NCI-H2227 (cell line): Measurements from ENCODE around the gene TSPAN9.

Experiments used
- DNase-seq: peaks from one replicate; lab custom pipeline; 2025; ENCODE audit not compliant: unreplicated experiment; lab: John Stamatoyannopoulos, UW

The TSPAN9 gene

GRCh38 chr12:3202734-3203446 is 125.7 kb downstream of the TSPAN9 start:
- DNase-seq = peak; percentile 56

DNA sequence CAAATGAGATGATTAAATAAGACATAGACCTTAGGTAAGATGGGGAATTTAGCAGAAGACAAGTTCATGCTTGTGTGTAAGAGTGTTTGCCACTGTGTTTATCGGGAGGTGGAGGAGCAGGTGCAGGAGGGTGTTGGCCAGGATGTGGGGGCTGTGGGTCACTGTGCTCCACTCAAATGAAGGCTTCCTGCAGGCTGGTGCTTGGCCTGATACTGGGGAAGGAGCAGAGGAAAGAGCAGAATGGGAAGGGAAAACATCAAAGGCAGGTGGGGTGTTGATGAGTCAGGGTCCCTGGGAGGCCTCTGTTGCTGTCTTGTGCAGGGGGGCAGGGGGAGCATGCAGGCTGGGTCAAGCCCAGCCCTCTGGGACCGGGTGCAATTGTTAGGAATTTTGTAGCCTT is 126.5 kb downstream of the TSPAN9 start:
- DNase-seq = no peak

DNA sequence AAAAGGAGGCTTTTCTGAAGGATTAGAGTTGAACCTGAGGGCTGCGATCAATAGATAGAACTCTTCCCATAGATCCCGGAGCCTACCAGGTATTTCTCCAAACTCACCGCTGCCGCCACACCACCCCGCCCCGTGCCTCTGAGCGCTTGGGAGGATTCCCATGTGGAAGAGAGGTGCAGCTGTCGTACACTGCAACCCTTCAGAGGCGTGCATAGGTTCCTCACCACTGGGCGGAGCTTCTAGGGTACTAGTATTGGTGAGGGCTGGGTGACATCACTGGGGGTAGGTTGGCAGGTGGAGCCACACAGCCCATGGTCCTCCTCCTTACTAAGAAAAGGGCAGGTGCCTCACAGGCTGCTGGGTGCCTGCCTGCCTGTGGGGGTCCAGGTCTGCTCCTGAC is 127.0 kb downstream of the TSPAN9 start:
- no peak for DNase-seq

GRCh38 chr12:3204730-3205531 is 127.8 kb downstream of the TSPAN9 start:
- DNase-seq = peak; percentile 61

GRCh38 chr12:3205742-3206519 is 128.8 kb downstream of the TSPAN9 start:
- no peak for DNase-seq

DNA sequence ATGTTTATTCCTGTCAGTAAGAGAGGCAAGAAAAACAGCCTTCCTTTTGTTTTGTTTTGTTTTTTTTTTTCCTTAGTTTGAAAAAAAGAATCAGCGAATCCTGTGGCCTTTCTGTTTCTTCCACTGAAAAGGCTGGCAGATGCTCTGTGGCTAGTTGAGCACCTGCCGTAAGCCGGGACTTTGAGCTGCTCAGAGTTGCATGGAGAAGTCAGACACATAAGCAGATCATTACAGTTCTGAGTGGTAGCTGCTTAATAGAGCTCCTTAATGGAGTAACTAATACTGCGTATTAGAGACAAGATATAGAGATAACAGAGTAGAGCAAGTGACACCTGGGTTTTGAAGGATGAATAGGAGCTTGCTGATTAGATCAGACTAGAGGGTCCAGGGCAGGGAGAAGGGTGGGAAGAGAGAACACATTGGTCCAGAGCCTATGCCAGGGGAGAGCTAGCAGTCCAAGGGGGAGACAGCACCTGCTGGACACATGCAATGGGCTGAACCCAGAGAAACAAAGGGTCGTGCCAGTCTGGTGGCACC is 129.4 kb downstream of the TSPAN9 start:
- DNase-seq = no peak

DNA sequence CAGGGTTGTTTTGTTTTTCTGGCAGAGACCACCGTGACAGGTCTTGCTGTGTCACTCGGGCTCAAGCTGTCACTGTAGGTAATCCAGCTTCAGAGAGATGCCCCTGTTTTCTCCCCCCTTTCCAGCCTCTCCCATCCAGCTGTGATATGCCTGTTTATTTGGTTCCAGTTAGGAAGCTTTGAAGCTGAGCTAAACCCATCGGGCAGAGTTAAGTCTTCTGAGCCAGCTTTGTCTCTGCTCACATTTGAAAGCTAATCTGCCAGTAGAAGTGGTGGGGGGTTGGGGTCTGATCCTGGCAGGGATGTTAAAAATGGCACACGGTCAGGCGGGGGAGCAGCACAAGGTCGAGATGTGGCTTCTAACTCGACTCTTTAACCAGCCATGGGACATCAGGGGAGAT is 130.0 kb downstream of the TSPAN9 start:
- no peak for DNase-seq

DNA sequence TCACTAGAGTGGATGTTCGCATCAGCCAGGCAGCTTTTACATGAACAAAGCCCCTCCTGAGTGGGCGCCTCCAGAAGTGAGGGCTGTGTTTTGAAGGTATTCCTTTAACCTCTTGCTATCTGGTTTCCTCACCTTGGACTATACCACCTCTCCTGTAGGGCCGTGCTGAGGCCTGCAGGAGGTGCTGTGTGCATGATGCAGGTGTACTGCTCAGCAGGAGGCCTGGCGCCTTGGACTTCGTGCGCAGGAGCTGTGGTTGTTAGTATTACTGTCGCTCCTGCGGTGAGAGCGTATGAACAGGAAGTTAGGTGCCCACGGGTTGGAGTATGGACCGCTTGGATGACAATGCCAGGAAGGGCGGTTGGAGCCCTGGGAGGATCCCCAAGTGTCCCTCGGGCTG is 130.7 kb downstream of the TSPAN9 start:
- DNase-seq = no peak

DNA sequence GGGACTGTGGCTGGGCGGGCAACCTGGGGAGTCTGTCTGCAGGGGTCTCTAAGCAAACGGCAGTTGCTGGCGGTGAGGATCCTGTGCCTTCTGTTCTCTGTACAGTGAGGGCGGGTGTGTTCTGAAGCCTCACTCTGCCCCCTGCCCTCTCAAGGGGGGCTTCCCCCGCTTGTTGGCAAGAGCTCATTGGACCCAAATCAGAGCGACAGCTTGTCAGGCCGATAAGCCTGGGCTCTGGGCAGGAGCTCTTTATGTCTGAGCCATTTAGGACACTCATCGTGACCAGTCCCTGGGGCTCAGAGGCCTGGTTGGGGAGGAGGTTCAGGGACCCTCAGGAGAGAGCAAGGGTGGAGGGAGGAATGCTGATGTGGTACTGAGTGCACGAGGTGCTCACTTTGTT is 136.0 kb downstream of the TSPAN9 start:
- DNase-seq = no peak

DNA sequence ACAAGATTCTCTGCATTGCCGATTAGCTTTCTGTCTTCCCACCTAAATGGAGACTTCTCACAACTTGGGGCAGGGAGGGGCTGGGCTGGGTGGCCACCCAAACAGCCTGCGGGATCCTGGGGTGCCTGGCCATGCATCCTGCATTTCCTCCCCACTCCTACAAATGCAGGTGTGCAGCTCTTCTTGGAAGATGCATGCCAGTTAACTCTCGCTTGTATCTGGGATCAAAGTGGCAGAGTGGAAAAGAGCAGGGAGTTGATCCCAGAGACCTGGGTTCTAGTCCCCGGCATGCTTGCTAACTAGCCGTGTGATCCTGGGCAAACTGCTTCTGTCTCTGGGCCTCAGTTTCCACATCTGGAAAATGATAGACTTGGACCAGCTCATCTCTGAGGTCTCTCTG is 136.6 kb downstream of the TSPAN9 start:
- DNase-seq = no peak

DNA sequence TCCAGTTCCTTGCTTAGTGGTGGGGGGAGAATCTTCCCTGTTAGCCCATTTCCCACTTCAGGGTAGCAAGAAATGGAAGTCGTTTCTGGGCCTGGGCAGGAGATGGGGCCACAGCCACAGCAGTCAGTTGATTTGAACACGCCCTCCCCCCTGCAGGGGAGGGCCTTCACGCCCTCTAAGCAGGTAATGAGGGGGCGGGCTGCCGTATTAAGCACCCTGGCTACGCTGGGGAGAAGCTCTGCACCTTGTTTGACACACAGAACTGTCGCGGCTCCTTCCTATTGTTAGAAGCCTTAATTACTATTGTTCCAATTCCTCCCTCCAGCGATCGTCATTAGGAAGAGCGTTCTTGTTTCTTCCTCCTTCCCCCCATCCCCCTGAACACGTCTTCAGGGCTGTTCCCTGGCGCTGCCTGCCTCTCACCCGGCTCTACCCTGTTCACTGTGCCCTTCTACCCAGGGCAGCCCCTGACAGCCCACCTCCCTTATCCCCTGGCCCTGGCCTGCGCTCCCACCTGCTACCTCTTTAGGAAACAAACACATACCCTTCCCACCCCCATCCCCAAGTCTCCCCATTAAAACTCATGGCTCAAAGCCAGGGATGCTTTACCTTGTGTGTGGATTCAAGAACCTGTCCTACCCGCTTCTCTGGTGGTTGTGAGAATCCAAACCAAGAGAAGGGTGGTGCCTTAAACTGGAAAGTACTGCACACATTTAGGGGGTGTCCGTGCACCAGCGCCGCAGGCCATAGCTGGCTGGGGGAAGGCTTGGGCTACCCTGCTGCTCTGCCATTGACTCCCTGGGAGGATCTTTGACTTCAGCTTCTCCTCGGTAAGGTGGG is 137.6 kb downstream of the TSPAN9 start:
- peak; percentile 52 for DNase-seq

GRCh38 chr12:3215410-3215975 is 138.3 kb downstream of the TSPAN9 start:
- DNase-seq = no peak

DNA sequence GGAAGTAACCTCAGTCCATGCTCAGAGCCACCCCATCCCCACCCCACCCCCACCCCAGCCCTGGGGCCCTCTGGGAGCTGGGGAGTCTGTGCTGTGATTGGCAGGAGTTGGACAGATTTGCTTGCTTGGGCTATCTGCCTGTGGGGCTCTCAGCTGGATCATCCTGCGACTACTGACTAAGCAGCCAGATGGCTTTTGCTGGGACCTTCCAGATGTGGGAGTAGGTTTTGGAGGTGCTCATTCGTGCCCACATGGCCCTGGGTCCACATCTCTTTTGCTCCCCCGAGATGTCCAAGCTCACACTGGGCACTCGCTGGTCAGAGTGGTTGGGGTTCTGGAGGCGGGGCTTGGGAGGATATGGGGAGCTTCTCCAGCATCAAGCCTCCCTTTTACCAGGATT is 138.9 kb downstream of the TSPAN9 start:
- no peak for DNase-seq

- no peak for DNase-seq
Observed at GRCh38 chr12:3216726-3217682, 139.8 kb downstream of the TSPAN9 start.

DNA sequence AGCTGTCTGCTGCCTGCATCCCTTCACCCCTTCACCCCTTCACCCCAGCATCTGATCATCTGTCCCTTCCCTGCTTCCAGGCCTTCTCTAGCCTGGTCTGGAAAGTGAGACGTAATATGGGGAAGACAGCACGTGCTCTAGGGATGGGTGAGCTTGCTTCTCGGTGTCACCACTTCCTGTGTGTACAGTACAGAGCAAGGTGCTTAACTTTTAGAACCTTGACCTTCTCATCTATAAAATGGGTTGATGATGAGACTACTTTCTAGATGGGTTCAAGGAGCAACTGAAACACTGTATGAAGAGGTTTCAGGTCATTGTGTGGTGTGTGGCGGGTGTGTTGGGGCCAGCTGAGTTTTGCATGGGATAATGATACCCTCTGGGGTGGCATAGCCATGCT is 140.5 kb downstream of the TSPAN9 start:
- DNase-seq = no peak

GRCh38 chr12:3218228-3219171 is 141.3 kb downstream of the TSPAN9 start:
- peak; percentile 39 for DNase-seq

DNA sequence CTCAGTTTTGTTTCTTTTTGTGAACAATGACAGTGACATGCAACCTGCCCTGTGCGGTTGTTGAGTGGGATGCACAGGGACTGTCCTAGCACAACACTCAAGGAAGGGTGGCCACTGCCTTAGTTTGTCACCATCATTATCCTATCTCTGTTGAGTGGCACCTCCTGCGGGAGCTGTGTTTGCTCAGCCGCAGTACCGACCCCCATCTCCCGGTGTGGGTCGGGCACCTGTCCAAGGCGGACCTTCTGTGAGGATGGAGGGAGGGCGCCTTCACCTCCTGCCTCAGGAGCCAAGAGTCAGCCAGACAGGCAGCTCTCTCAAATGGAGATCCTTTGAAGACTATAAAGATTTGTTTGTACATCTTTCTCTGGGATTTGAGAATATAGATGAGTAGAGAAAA is 142.1 kb downstream of the TSPAN9 start:
- no peak for DNase-seq
